Stimulated activated CD8-positive, alpha-beta memory T cell treated with anti-CD3 and anti-CD28 coated beads, Interleukin-12 subunit alpha, Interleukin-12 subunit beta, amount 100 ng/mL, for 4 hours (primary cell): ENCODE results near the gene RFTN2.
"Not testable (repeated sequence)": the region's sequence is repeated elsewhere in the genome, so short reads cannot be mapped to it uniquely, and the experiment has no call there.

ENCODE experiments used
- DNase-seq: peaks from one replicate; pipeline ENCODE4 v3.0.0-alpha.2; 2020; ENCODE audit warnings: low read depth

RFTN2 gene

GRCh38 chr2:197674060-197674459 is 1.3 kb downstream of the RFTN2 start:
- no peak for DNase-seq

- DNase-seq = no peak
Measured at GRCh38 chr2:197673606-197674005, 1.8 kb downstream of the RFTN2 start.

- no peak for DNase-seq
Measured at GRCh38 chr2:197673106-197673505, 2.3 kb downstream of the RFTN2 start.

GRCh38 chr2:197672371-197672893 is 3.0 kb downstream of the RFTN2 start:
- no peak for DNase-seq

GRCh38 chr2:197669077-197669476 is 6.3 kb downstream of the RFTN2 start:
- DNase-seq = no peak

- no peak for DNase-seq
Measured at GRCh38 chr2:197668296-197668695, 7.1 kb downstream of the RFTN2 start.

- DNase-seq = no peak
Measured at GRCh38 chr2:197666277-197666676, 9.1 kb downstream of the RFTN2 start.

- DNase-seq = no peak
Measured at GRCh38 chr2:197661626-197662025, 13.8 kb downstream of the RFTN2 start.

GRCh38 chr2:197657562-197657961 is 17.8 kb downstream of the RFTN2 start:
- no peak for DNase-seq

- DNase-seq = no peak
Measured at GRCh38 chr2:197647961-197648690, 27.3 kb downstream of the RFTN2 start.

GRCh38 chr2:197641666-197642065 is 33.7 kb downstream of the RFTN2 start:
- DNase-seq = no peak

GRCh38 chr2:197640571-197641122 is 34.7 kb downstream of the RFTN2 start:
- DNase-seq = not testable (repeated sequence)

- DNase-seq = no peak
Measured at GRCh38 chr2:197633109-197633657, 42.2 kb downstream of the RFTN2 start.

GRCh38 chr2:197628043-197628500 is 47.3 kb downstream of the RFTN2 start:
- DNase-seq = no peak

GRCh38 chr2:197626965-197627625 is 48.3 kb downstream of the RFTN2 start:
- no peak for DNase-seq

GRCh38 chr2:197620133-197620532 is 55.3 kb downstream of the RFTN2 start:
- no peak for DNase-seq

GRCh38 chr2:197615016-197615652 is 60.3 kb downstream of the RFTN2 start:
- DNase-seq = no peak

- DNase-seq = no peak
Measured at GRCh38 chr2:197614532-197614931, 60.9 kb downstream of the RFTN2 start.

- DNase-seq = no peak
Measured at GRCh38 chr2:197613509-197613987, 61.8 kb downstream of the RFTN2 start.

GRCh38 chr2:197606180-197606579 is 69.2 kb downstream of the RFTN2 start:
- DNase-seq = no peak

- no peak for DNase-seq
Measured at GRCh38 chr2:197604117-197604860, 71.1 kb downstream of the RFTN2 start.
